ENCODE results near the gene NUDT12.

DNA sequence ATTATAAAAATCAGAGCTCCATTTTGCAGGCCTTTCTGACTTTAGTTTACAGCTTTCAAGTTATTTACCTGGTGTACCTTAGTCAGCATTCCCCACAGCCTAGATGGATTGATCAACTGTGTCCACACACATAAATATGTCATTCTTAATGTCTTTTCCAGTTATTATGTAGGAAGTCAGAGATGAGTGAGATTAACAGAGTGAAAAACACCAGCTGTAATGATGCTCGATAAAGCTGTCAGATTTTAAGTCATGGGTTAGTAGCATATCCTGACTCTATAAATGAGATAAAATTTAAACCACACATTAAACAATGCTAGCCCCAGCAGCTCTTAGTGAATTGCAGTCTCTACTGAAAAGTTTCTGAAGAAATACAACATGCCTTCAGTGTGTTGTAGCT lies 48.9 kb downstream of the NUDT12 start:
- TF ChIP-seq, protein P1, sequence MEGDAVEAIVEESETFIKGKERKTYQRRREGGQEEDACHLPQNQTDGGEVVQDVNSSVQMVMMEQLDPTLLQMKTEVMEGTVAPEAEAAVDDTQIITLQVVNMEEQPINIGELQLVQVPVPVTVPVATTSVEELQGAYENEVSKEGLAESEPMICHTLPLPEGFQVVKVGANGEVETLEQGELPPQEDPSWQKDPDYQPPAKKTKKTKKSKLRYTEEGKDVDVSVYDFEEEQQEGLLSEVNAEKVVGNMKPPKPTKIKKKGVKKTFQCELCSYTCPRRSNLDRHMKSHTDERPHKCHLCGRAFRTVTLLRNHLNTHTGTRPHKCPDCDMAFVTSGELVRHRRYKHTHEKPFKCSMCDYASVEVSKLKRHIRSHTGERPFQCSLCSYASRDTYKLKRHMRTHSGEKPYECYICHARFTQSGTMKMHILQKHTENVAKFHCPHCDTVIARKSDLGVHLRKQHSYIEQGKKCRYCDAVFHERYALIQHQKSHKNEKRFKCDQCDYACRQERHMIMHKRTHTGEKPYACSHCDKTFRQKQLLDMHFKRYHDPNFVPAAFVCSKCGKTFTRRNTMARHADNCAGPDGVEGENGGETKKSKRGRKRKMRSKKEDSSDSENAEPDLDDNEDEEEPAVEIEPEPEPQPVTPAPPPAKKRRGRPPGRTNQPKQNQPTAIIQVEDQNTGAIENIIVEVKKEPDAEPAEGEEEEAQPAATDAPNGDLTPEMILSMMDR (IDR thresholded peaks at IDR 0.05): no peak
- no peak for TF ChIP-seq ZFX (IDR thresholded peaks at IDR 0.05; ENCODE audit: borderline replicate concordance)
